NCI-H524 treated with DMSO at 0.1 percent for 48 hours (cell line): ENCODE measurements around the gene SDF2L1.
"Not testable (repeated sequence)": the region's sequence is repeated elsewhere in the genome, so short reads cannot be mapped to it uniquely, and the experiment has no call there.

Experiments
- DNase-seq: peaks from one replicate; lab custom pipeline; 2025; lab: John Stamatoyannopoulos, UW

The SDF2L1 gene

DNA sequence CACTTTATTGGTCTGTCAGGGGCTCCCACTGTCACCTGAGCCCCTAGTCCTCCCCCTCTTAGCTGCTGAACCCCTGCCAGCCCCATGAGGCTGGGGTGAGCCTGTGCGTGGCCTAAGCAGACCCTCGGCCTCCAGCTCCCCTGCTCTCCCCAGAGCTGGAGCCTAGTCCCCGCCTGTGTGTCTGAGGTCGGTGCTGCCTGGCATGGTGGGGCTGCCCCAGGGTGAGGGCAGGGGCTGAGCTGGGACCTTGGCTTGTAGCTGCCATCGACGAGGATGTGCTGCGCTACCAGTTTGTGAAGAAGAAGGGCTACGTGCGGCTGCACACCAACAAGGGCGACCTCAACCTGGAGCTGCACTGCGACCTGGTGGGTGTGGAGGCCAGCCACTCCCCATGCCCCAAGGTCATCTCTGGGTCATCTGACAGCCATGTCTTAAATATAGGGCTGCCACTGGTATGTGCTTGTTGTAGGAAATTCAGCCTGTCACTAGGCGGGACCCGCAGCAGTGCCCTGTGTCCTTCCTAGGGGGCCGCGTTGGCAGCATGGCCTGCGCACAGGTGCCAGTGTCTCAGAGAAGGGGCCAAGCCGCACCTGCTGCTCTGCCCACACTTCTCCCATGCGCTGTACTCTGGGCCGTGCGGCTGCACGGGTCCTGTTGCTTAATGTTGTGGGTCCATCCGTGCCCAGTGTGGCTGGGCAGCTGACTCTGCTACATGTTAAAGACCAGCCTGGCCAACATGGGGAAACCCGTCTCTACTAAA lies 44.7 kb downstream of the SDF2L1 start:
- no peak for DNase-seq

DNA sequence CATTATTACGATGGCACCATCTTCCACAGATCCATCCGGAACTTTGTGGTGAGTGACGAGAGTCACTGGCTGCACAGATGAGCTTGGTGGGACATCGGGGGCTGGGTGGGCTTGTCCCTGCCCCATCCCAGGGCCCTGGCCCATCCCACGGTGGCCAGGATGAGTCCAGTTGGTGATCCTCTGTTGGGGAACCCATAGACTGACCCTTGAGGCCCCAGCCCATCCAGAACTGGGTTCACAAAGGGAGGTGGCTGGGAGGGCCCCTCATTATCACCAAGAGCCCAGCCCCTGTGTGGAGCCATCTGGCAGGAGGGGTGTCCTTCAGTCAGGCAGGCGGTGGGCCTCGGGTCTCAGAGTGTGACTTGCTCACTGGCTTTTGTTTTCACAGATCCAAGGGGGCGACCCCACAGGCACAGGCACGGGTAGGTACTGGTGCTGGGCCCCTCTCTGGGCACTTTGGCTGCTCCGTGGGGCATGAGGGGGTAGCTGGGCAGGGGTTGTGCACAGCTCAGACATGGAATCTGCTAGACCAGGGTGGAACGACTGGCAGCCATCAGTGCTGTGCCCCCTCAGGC lies 45.7 kb downstream of the SDF2L1 start:
- DNase-seq = no peak

DNA sequence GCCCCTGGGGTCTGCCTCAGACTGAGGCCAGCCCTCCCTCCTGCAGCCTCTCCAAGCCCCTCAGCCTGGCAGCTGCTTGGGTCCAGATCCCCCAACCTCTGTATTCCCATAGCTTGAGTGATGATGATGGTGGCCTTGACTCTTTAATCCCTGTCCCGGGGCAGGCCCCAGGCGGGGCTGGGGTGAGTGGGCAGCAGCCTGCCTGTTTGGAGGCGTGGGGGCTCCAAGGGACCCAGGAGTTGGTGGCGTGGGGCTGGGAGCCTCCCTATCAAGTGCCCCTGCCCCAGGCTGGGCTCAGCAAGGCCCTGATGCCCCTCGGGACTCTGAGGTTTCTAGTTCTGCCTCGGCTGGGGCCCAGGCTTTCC lies 46.2 kb downstream of the SDF2L1 start:
- DNase-seq = no peak

DNA sequence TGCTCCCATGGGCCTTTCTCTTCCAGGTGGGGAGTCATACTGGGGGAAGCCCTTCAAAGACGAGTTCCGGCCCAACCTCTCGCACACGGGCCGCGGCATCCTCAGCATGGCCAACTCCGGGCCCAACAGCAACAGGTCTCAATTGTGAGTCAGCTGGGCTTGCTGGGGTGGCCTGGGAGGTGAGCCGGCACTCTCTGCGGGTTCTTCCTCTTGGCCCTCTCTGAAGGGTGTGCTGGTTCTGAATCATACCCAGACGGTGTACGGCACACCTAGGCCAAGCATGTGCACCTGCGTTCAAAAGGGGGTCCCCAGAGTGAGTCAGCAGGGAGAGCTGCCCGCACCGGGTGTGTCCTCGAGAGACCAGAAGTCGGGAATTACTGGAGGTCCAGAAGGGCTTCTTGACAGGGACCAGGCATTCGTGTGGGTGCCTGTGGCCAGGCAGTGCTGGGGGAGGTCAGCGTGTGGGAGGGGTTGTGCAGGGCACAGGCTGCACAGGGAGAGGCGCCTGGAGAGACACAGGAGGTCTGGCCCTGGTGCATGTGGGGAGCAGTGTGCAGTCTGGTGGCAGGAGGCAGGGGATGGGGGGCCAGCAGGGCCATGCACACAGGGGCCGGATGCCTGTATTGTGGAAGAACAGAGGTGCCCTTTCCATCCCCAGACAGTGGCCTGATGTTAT lies 46.7 kb downstream of the SDF2L1 start:
- no peak for DNase-seq

DNA sequence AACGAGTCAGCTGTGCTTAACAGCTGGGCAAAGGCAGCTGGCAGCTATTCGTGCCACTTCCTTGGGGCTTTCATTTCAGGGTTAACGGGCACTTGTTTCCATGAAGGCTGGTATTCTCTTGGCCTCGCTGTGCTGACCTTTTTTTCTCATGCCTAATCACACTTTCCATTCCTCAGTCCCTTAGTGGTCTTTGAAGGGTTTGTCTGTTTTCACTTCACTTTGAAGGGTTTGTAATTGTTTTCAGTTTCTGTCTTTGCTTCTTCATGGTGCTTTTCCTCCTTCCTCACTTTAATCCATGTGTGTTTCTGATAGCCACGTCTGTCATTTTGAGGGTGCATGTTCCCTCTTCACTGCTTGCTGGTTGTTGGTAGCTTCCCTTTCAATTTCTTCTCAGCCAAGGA lies 48.3 kb downstream of the SDF2L1 start:
- no peak for DNase-seq

DNA sequence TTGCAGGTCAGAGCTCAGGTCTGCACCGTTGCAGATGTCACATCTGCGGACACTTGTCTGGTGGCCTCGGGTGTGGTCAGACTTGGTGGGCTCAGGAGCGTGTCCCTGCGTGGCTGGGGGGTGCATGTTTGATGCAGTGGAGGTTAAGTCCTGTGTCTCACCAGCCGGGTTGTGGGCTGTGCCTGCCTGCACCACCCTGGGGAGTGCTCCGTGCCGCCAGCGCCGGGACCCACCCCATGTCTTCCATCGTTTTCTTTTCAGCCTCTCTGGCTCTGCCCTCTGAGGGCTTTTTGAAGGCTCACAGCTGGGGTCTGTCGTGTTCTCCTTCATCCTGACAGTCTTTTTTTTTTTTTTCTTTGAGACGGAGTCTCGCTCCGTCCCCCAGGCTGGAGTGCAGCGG lies 49.7 kb downstream of the SDF2L1 start:
- no peak for DNase-seq

DNA sequence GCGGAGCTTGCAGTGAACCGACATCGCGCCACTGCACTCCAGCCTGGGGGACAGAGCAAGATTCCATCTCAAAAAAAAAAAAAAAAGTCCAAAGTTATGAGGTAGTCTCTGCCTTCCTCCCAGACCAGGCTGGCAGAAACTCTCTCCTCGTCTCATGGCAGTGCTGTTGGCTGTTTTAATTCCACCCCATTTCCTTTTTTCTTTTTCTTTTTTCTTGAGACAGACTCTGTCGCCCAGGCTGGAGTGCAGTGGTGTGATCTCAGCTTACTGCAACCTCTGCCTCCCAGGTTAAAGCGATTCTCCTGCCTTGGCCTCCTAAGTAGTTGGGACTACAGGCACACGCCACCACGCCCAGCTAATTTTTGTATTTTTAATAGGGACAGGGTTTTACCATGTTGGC lies 50.8 kb downstream of the SDF2L1 start:
- DNase-seq = not testable (repeated sequence)

DNA sequence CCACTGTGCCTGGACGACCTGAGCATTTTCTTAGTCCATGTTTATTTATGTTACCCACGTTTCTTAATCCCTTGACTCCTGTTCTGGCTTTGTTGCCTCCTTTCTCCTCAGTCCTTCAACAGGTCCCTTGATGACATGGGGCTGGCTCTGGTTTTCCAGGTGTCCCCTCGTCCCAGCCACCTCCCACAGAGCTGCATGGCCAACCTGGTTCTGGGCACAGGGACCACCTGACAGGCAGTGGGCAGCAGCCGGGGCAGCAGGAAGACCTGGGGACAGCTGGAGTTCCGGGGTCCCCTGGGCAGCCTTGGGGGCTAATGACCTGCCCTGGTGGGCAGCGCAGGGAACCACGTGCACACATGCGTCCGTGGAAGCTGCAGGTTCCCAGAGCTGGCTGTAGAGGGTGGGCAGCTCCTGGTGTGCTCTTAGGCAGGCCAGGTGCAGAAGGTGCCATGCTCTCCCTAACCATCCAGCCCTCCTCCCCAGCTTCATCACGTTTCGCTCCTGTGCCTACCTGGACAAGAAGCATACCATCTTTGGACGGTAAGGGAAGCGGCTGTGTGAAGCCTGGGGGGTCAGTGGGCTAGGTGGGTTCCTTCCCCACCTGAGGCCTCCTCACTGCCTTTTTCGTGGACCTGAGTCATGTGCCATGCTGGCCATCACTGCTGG lies 51.4 kb downstream of the SDF2L1 start:
- DNase-seq = no peak
